A172 (cell line): ENCODE data around the gene TCOF1. TPM values are rescaled to one million over a fixed set of nuclear protein-coding genes. Genes with fewer than 3 reads are reported as not detected.
A peak's percentile ranks its signal among the peaks of the same experiment; 100 is the strongest.

Source experiments
- DNase-seq: peaks from one replicate; pipeline ENCODE4 v3.0.0-alpha.2; 2015; ENCODE audit warnings: low spot score
- total RNA-seq: library from RNA; depleted of rRNA; stranded (reverse); fragments of >200 nt; shearing (Covaris generic); gene quantifications from 2 replicates; pipeline ENCODE4 v1.2.3, GENCODE V29; 2014

The TCOF1 gene
- total RNA-seq, 1 experiment from 2014 or later: 56.5 TPM

DNA sequence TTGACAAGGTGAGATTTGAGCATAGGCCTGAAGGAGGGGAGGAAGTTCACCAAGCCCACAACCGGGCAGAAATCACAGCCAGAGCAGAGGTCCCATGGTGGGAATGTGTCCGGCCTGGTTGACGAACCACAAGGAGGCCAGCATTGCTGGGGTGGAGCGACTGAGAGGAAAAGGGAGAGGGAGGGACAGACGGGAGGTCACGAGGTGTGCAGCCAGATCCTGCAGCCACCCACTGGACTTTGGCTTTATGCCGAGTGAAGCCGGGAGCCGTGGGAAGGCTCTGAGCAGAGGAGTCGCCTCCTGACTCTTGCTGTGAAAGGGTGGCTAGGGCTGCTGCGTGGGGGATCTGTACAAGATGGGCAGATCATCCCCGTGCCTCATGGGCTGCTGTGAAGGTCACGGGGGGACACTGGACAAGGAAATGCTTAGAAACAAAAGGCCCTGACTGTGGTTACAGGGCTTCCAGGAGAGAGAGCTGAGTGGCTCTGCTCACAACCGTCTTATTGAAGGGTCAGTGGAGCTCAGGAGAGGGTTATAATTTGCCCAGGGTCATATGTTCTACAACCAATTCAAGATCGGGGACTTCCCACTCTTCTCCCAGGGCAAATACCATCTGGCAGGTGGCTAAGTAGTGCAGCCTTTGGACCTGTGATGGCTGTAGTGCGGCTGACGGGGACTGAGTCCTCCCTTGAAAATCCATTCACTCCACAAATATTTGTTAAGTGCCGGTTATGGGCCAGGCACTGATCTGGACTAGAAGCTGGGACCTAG, 70.8 kb downstream of the TCOF1 start:
- DNase-seq: no peak

DNA sequence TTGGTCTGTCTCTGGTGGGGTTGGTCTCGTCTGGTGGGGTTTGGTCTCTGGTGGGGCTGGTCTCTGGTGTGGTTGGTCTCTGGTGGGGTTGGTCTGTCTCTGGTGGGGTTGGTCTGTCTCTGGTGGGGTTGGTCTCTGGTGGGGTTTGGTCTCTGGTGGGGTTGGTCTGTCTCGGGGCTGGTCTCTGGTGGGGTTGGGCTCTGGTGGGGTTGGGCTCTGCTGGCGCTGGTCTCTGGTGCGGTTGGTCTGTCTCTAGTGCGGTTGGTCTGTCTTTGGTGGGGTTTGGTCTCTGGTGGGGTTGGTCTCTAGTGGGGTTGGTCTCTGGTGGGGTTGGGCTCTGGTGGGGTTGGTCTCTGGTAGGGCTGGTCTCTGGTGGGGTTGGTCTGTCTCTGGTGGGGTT, 71.5 kb downstream of the TCOF1 start:
- no peak for DNase-seq

DNA sequence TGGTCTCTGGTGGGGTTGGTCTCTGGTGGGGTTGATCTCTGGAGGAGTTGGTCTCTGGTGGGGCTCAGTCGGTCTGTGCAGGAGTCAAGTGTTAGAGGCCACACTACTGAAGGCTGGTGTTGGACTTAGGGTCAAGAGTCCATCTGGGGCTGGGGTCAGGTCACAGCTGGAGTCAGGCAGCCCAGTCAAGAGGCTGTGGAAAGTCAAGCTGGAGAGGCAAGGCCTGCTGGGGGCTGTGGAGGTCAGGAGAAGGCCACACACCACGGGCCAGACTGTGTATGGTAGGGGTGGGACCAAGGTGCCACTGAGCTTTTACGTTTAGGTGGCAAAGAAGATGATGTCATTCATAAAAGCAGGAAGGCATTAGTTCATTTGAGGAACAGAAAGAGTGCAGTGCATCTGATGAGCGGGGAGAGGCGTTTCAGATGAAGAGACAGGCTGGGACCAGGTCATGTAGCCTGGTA, 71.9 kb downstream of the TCOF1 start:
- no peak for DNase-seq

DNA sequence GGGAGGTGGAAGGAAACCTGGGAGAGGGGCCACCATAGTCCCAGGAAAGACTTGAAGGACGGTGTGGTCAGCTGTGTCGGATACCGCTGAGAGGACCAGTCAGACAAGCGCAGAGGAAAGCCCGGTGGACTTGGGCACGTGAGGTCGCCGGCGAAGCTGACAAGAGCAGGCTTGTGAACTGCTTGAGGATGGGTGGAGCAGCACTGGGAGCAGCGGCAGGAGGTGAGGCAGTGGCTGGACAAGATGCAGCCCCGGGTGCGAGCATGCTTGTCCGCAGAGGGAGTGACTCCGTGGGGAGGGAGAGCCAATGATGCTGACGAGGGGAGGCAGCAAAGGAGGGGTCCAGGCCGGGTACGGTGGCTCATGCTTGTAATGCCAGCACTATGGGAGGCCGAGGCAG, 73.6 kb downstream of the TCOF1 start:
- no peak for DNase-seq

DNA sequence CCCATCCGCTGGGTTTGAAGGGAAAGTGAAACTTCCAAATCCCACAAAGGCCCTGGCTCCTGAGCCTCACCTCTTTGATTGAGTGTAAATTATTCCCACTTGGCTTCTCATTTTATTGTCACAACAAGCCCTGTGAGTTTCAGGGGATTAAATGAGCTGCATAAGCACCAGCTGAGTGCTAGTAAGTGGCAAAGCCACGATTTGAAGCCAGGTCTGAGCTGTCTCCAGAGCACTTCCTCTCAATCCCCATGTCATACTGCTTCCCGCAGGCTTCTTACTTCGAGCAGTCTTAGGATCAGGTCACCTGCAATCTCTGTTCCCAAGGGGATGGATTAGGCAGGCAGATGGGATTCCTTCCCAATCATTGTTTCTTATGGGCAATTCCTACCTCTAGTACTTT, 74.1 kb downstream of the TCOF1 start:
- DNase-seq: no peak

DNA sequence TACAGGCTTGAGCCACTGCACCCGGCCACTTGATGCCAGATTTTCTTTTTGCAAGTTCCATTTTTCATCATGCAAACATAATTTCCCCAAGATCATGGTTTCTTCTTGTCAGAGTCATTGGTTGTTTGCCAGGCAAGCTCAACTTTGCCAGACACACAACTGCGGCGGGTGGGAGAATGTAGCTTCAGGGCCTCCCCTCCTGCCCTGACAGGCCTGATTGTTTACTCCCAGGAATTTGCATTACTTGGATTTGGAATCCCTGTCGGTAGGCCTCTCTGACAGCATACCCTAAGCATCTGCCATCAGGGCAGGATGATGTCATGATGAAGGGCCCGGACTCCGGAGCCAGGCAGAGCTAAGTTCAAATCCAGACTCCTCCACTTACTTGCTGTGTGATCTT, 77.0 kb downstream of the TCOF1 start:
- peak; percentile 30 for DNase-seq

DNA sequence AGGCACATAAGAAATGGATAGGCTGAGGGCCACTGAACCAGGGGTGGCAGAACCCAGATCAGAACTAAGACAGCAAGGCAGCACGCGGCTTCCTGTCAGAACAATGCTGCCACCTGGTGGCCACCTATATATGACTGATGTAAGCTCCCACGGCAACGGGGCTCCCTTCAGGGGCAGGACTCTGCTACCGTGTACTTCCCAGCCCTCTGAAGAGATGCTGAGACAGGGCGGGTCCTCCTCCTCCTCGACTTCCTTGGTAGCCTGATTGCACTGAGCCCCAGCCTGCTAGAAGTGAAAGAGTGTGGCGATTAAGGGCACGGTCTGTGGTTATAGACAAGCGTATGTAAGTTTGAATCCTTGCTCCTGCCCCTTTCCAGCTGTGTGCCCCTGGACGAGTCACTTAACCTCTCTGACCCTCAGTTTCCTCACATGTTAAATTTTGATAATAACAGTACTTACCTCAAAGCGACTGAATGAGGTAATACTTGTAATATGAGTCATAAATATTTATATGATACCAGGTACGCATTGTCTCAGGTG, 78.7 kb downstream of the TCOF1 start:
- peak; percentile 89 for DNase-seq

DNA sequence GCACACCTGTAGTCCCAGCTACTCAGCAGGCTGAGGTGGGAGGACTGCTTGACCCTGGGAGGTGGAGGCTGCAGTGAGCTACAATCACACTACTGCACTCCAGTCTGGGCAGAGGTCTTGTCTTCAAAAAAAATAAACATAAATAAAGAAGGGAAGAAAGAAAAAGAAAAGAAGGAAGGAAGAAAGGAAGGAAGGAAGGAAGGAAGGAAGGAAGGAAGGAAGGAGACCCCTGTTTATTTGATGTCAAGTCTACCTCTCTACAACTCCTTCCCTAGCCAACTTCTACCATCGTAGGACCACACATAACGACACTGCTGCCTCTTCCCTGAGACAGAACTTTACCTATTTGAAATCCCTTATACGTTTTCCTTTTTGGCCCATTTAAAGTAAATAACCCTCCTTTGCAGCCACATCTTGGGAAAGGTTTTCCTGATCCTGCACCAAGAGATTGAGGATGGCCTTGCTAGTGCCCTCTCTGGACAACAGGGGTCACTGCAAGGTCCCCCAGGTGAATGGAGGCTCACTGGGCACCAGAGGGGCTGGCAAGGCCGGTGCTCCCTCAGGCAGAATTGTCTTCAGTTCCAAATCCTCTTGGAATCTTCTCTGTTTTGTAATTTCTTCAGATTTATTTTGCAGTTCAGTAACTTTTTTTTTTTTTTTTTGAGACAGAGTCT, 81.5 kb downstream of the TCOF1 start:
- DNase-seq: peak; percentile 47

DNA sequence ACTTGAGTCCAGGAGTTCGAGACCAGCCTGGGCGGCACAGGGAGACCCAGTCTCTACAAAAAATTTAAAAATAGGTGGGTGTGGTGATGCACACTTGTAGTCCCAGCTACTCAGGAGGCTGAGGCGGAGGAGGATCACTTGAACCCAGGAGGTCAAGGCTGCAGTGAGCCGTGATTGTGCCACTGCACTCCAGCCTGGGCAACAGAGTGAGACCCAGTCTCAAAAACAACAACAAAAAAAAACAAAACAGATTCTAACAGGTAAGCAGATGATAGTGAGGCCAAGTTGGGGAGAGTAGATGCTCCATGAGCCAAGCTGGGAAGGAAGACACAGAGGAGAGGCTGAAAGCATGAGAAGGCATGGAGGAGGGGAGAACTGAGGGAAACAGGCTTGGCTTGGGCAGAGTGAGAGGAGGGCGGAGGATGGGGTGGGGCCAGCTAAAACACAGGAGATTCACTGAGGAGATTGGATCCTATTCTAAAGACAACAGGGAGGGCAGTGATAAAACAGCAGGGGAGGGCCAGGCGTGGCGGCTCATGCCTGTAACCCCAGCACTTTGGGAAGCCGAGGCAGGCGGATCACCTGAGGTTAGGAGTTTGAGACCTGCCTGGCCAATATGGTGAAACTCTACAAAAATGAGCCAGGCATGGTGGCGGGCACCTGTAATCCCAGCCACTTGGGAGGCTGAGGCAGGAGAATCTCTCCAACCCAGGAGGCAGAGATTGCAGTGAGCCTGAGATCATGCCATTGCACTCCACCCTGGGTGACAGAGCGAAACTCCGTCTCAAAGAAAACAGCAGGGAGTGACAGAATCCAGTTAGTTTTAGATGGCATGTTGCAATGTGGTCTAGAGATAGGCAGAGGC, 83.7 kb downstream of the TCOF1 start:
- DNase-seq: peak; percentile 32

DNA sequence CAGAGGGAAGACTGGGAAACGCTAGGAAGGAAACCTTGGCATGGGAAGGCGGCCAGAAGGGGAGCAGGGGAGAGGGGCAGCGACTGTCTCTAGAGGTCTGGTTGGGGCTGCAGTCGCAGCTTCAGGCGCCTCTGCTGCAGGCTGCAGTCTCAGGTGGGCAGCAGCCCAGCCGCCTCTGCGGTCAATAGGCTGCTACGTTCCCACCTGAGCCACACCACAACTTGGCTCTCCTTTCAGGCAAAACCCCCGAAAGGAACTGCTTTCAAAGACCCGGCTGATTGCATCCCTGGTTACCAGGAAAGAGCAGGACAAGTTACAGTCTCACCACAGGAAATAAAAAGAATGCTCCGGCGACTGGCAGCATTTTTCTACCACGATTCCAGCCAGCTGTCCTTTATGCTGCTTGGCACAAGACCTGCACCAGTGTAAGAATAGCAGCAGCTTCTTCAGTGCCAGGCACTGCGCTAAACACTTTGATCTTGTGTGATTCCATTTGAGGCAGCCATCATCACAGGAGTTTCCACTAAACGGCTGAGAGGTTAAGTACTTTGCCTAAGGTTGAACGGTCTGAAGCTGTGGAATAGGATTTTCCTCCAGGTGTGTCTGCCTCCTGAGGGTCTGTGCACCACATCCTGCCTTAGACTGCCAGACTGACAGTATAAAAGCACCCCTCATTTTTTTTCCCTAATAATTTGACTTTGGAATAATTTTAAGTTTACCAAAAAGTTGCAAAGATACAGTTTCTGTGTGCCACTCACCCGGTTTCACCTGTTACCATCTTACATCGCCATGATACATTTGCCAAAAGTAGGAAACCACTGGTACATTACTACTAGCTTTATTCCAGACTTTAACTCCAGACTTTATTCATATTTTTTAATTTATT, 84.6 kb downstream of the TCOF1 start:
- peak; percentile 41 for DNase-seq

DNA sequence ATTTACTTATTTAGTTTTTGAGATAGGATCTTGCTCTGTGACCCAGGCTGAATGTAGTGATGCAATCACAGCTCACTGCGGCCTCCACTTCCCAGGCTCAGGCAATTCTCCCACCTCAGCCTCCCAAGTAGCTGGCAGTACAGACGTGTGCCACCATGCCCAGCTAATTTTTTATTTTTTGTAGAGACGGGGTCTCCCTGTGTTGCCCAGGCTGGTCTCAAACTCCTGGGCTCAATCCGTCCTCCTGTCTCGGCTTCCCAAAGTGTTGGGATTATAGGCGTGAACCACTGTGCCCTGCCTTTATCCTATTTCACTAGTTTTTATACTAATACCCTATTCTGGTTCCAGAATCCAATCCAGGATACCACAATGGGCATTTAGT, 85.2 kb downstream of the TCOF1 start:
- no peak for DNase-seq

DNA sequence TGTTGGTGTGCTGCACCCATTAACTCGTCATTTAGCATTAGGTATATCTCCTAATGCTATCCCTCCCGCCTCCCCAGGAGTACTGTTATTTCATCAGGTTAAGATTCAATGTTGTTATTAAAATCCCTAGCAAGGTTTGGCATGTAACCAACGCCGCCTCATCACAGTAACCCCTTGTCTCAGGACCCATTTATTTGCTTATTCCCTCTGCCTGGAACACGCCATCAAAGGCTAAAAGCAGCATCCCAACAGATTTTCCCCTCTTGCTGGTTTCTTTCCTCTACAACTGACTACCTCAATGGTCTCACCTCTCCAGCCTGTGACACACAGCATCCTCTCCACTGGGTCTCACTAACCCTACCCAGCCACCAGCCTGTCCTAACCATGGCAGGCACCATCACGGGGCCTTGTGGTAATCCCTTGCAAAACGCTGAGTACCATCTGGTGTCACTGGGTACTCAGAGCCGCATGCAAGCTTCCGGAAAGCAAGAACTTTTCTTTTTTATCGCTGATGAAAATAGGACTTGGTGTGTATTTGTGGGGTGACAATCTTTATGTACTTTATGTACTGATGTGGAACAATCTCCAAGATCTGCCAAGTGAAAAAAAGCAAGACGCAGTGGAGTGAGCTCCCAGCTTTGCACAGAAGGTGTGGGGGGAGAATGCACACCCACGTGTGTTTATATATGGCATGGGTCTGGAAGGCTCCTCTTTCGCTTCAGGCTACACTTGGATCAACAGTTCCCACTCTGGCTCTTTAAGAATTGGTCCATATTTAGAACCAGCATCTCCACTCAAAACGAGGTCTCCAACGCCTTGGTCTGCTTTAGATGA, 86.0 kb downstream of the TCOF1 start:
- no peak for DNase-seq

DNA sequence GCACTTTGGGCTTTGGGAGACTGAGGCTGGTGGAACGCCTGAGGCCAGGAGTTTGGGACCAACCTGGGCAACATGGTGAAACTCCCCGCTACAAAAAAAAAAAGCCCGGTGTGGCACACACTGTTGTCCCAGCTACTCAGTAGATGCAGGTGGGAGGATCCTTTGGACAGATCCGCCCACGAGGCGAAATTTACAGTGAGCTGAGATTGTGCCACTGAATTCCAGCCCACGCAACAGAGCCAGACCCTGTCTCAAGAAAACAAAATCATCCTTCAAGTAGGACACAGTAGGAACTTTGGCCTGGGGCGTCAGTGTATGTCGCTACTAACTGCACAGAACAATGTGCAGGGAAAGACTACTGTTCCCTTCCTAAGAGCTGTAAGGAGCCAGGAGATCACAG, 87.3 kb downstream of the TCOF1 start:
- DNase-seq: no peak

DNA sequence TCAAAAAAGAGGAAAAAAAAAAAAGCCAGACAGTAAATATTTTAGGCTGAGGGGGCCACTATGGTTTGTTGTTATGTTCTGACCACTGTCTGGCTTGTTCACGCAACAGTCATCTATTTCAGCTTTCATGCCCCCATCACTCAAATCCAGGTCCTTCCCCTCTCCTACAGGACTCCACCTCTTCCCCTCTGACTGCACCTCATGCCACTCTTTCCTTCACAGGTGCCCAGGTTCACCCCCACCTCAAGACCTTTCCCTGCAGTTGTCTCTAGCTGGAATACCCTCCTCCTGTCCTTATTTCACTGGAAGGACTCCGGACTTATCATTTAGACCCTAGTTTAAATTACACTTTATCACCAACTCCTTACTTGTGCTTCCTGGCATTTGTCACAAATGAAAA, 88.6 kb downstream of the TCOF1 start:
- DNase-seq: no peak

DNA sequence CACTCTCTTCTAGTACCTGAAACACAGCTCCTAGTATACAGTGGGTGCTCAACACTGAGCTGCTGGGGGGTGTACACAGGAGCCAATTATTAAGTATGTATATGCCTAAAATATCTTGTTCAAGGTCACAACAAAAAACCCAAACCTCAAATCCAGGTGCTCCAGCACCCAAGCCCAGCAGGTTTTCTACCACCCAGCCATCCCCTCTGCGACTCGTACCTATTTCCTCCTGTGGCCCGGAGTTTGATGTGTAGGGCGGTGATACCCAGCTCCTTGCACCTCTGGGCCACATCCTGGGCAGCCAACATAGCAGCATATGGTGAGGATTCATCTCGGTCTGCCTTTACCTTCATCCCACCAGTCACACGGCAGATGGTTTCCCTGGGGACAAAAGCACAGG, 89.1 kb downstream of the TCOF1 start:
- DNase-seq: no peak

DNA sequence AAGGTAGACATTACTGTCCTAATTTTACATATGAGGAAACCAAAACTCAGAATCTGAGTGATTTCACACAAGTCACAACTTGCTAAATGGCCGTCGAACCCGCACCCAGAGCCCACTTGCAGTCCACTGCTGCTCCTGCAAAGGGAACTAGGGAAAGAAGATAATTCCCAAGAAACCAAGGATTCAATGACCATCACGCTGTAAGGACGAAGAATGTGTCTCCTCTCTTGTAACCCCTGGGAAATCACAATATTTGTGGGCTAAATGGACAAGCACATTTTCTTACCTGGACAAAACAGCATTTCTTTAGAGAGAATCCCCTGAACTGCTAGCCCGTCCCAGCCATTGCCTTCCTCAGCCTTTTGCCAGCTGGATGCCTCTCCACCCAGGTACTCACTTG, 89.7 kb downstream of the TCOF1 start:
- DNase-seq: no peak

DNA sequence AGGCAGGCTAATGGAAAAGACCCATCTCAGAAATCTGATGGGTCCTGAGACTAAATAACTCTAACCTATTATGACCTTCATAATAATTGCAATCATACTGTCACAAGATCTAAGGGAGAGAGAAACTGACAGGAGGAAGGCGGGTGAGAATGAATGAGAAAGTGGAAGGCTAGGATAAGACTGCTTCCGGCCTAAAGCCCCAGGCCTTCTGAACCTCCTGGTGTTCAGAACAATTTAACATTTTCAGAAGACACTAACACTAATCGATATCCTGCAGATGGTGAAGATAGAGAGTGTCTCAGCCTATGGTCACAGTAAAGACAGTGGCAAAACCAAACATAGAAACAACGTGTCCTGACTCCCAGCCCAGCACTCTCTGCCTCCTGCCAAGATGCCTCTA, 90.8 kb downstream of the TCOF1 start:
- DNase-seq: peak; percentile 30

DNA sequence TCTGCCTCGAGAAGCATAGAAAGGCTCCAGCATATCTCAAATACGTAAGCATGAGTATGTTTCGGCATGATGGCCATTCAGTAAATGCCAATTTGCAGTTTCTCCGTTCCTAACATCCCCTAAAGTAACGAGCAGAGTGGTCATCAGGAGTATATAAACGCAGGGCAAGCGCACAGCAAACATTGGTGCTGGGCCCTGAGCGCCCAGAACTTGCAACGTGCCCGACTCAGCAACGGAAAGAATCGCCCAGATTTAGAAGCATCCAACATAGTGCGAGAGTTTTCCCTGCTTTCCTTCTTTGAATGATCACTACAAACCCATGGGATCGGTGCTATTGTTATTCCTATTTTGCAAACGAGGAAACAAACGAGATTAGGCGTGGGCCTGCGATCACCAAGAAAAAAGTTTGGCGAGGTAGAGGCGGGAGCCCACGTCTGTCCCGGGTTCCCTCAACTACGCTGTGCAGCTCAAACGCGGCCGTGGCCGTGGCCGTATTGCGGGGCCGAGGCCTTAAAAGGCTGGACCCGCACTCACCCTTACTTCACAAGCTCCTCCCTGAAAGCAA, 91.5 kb downstream of the TCOF1 start:
- peak; percentile 33 for DNase-seq
